Measurements from ENCODE around the gene KCNAB1.

KCNAB1 gene

DNA sequence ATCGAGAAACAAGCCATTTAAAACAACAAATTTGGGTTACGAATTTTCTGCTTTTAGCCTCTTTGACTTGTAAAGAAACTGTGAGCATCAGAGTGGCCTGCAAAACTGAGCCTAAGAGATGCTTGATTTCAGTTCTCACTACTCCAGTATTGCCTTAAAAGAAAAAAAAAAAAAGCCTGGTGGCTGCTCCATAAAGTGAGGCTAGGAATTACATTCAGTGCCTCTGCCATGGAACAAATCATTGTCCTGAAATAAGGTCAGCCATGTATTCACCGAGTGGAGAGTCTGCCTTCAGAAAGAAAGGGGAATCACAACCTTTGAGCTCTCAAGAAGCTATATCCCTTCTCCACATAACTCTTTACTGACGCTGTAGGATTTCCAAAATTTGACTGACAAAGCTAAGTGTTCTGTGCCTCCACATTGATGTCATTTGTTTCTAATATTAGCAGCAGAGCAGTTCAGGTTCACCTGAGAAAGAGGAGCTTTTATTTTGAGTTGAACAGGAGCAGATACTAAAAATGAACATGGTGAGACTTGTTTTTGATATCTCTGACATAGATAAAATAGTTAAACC lies 297.3 kb downstream of the KCNAB1 start:
- DNase-seq: no peak

DNA sequence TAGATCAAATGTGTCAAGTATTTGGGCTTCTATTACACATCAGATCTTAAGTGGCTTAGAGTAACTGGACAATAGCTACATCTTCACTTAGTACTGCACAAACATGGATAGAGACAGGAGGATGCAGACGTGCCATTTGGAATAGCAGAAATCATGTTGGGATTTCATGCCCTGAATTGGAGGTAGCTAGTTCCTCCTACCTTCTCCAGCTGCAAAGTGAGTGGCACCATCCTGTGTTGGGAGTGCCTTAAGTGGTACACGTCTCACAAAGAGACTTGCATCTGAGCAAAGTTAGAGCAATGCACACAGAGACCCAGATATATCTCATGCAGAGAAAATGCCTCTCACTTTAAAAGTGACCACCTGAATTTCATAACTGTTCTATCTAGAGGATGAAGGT lies 298.1 kb downstream of the KCNAB1 start:
- DNase-seq: no peak

DNA sequence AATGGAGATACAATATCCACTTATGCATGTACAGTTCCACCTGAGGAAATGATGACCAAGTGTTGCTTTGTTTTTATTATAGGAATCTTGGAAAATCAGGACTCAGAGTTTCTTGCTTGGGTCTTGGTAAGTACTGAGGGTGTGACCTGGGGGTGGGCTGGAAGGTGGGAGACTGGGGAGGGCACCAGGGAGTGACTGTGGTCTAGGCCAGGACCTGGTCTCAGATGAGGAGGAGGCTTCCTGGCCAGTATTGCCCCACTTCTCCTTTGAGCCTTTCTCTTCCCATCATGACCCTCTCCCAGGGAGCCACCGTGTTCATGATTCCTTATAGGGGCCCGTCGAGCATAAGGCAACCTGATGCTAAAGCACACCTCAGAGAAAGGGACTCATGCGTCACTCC lies 301.2 kb downstream of the KCNAB1 start:
- no peak for DNase-seq

DNA sequence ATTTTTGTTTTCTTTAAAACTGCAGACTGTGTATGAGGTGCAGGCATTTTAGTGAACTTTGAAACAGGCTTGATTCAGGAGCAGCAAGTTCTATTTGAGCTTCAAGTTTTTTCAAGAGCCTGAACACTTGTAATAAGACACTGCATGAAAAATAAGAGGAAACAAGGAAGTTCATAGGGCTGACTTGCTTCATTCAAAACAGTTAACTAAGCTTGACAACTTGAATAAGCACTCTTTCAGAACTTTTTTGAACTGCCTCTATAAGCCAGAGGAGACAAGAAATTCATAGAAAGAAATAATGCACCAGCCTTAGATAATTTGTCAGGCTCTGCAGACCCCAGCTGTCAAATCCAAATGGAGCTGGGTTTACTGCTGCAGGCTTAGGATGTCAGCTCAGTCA lies 304.4 kb downstream of the KCNAB1 start:
- DNase-seq: no peak

DNA sequence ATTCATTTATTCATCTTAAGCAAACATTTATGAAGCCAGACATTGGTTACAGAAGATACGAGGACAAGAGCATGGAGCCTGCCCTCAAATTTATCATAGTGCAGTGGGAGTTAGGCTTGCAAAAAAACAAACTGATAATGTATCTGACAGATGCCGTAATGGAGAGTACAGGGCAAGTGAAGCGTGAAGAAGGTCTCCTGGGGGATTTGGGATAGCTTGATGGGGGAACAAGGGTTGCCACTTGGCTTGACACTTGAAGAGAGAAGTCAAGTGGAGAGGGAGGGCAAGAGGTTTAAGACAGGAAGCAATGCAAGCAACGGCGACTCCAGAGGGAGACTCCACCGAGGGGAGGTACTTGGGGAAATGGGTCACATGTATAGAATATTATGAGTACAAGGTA lies 305.3 kb downstream of the KCNAB1 start:
- no peak for DNase-seq

DNA sequence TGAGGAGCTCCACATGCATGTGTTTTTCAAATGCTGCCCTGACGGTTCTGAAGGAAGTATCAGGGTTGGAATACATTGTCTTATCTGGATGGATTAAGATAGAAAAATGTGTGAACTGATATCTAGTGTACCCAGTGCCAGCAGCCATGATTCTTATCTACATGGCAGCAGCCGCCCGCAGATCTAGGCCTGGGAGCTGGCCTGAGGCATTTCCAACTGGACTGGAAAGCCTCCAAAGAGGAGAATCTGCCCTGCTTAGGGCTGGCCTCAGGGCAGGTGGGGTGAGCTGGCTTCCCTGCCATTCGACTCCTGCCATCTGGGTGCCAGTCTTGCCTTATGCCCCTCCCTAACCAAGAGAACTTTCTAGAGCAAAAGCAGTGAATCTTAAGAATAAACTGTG lies 308.7 kb downstream of the KCNAB1 start:
- DNase-seq: no peak

DNA sequence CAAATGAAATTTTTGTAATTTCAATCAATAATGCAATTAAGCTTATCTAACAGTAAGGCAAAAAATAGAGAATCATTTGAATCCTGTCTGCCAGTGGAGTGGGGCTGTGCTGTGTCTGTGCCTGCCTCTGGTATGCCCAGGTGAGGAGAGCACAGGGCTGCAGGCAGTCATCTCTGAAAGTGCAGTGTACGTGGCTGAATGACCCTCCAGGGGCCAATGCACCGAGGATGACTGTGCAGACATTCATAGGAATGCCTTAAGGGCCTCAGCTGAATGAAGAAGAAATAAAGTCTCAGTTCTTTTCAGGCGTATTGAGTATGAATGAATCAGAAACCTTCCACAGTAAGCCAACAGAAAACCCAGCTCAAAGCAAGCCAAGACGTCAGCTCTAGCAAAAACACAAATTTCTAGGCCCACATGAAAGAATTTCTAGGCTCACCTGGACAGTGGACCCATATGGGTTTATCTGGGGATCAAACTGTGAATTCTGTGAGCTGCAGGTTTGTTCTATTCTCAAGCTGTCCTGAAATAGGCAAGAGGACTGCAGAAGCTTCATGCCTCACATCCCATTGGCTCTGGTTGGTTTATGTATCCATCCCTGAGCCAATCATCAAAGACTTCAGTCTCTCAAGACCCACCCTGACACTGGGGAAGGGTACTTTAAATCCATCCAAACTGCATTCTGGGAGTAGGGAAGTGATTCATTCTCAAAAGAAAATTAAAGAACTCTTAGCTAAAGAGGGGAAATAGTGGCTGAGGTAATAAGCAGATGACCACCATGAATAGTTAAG lies 311.2 kb downstream of the KCNAB1 start:
- no peak for DNase-seq

DNA sequence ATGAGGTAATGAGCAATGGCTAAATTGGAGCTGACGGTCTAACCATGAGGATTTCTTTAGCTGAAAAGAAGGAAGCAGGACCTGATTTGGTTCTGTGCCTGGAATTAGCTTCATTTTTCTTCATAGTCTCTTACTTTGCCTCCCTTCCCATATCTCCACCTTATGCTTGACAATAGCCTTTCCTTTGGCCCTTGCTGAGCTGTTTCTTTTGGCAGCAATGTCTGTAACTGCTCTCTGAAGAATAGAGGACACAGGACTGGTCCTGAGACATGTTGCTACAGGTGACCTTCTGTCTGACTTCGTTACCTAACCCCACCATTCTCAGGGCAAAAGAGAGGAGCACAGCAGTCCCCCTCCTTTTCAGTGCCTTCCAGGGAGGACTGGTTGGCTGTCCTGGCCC lies 312.2 kb downstream of the KCNAB1 start:
- DNase-seq: no peak

DNA sequence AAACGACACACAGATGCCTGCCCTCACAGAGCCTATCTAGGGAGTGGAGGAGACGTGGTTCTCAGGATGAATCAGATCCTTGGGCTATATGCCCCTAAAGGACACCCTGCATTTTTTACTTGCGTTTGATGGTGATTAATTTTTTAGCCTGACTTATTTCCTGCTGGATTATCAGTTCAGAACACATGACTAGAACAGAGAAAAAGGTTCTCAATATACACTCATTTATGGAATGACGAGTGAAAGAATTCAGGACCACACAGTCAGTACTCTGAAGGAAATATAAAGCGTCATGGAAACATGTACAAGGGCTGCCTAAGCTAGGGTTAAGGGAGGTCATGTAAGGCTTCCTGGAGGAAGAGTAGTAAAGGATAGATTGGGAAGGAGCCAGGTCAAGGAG lies 312.8 kb downstream of the KCNAB1 start:
- no peak for DNase-seq

DNA sequence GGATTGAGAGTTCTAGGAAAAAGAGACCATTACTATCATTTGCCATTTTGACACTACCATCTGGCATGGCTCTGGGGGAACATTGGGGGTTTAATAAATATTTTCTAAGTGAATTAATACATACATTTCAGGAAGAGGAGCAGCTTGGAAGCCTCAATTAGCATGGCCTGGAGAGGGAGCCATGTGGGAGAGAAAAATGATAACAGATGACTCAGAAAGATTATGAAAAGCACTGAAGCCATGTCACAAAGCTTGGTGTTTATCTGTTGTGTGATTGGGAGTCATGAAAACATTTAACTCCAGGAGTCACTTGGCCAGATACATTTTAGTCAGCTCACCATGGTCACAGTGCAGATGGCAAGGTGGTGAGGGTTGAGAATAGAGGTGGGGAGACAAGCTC lies 313.5 kb downstream of the KCNAB1 start:
- no peak for DNase-seq

DNA sequence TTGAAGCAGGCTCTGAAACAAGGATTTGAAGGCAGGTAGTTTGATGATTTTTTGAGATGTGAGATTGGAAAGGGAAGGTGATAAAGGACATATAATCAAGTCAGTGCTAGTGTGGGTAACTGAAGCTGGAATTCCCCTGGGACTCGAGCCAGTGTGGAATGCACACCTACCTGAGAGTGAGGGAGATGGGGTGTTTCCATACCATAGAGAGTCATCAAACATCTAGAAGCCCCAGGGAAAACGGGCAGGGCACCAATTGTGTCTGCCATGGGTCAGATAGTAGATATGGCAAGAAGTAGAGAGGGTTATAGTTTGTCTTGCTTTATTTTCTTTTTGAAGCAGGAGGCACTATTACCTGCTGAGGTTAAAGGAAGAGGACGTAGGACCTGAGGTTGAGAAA lies 314.5 kb downstream of the KCNAB1 start:
- no peak for DNase-seq

DNA sequence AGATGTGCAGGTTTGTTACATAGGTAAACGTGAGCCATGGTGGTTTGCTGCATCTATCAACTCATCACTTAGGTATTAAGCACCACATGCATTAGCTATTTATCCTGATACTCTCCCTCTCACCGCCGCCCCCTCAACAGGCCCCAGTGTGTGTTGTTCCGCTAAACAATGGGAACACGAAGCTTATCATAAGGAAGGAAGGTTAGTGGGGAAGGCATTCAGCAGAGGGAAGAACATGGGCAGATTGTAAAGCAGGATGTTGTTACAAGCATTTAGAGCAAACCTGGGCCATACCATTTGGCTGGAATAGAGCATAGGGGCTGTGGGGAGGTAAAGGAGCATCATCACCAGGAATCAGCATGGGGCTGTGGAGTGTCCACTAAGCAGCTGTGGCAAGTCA lies 322.7 kb downstream of the KCNAB1 start:
- DNase-seq: no peak

DNA sequence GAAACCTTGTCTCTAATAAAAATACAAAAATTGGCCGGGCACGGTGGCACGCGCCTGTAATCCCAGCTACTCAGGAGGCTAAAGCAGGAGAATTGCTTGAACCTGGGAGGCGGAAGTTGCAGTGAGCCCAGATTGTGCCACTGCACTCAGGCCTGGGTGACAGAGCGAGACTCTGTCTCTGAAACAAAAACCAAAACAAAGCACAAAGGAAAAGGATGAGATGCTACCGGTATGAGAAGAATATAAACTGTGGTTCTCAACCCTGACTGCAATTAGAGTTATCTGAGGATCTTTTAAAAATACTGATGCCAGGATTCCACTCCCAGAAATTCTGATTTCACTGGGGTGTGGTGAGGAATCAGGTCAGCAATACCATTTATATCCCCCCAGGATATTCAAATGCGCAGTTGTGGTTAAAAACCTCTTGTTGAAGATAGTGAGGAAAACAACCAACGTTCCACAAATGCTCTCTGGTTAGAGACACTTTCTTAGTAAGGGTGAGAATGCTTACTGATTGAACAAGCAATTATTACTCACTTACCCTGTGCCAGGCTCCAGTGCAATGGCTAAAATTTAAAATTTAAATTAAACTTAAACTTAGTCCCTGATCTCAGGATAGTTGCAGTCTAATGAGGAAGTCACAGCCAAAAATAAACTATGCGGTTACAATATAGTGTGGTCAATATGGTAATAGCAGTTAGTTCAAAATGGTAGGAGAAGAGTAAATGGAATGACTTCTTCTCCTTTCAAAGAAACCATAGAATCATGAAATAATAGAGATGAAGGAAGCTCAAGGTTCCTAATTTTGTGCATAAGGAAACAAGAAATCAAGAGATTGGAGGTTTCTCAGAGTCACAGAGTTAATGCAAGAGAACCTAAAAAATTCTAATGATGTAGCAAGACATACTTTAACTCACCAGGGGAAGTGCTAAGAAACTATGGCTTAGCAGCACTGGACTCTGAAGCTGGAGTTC lies 325.0 kb downstream of the KCNAB1 start:
- DNase-seq: no peak

DNA sequence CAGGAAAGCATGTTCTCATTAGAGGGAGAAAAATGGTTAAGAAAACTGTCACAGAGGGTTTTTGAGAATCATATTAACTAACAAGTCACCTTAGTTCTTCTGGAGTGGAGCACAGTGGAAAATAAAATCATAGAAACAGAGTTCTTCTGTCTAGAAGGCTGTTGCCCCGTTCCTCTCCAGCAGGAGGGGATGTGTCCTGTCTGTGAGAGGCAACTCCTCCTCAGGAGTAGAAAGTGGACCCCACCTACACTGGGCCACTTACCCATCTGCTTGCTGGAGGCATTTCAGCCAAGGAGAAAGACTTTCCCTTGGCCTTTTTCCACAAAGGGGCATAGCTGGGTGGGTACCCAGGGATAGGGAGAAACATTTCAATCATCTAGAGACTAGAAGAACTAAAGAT lies 327.9 kb downstream of the KCNAB1 start:
- peak; percentile 19 to 29 for DNase-seq

DNA sequence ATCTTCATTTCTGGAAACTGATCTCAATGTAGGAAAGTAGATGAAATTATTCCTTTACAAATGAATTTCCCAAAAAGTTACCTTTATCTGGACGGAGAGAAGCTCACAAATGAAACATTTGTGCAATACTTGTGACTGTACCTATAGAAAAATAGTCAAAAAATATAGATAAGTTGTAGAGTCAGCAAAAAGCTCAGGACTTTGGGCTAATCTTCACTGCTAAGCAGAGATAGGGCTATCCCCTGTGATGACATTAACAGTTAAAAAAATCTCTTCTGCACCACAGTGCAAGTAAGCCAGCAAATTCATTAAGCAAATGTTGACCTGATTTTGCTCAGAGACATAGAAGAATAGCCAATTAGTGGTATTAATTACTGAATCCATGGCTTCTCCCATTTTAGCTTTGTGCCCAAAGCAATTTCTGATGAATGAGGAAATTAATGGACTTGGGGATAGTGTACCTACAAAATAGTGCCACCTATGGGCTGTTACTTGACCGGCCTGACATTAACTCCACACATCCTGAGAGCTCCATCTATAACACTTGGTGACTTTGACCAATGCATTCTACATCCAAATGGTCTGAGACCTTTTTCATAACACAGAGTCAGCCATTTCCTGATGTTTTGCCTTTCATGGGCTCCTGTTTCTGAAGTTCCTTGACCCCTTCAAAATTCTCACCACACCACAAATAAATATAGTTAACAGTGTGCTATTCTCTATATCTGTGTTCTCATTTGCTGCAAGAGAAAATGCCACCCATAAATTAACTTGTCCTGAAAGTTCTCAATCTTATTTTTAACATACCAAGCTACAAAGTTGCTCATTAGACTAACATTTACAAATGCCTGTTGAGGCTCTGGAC lies 329.6 kb downstream of the KCNAB1 start:
- DNase-seq: no peak

DNA sequence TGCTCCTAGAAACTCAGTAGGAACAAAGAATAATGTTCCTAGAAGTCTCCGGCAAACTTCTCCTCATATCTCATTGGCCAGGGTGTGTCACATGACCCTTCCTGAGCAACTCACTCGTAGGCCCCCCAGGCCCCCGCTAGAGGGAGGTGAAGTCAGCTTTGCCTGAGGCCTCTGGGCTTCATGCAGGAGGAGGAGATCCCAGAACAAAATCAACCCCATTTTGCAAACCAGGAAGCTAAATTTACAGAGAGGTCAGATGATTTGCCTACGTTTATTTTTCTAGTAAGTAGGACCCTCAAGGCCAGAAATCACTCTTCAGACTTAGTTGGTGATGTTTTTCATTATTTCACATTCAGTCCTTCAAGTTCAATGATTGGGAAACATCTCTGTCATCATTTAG lies 335.5 kb downstream of the KCNAB1 start:
- no peak for DNase-seq

DNA sequence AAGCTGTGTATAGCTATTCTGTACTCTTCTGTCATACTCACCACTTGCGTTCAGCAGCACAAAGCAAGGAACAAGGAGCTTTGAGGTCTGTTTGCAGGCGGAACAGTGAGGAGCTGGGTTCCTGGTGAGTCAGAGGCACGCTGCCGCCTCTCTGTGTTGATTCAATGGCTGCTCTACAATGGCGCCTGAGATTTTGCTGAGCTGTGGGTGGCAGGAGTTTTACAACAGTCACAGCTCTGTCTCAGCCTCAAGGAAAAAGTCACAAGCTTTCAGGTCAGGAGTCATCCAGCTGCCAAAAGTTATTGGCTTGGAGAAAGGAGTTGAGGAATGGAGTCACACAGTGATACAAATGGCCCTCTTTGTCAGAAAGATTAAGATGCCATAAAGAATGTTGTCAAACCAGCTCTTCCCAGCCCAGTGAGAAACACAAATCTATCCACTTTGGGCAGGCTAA lies 336.4 kb downstream of the KCNAB1 start:
- no peak for DNase-seq

DNA sequence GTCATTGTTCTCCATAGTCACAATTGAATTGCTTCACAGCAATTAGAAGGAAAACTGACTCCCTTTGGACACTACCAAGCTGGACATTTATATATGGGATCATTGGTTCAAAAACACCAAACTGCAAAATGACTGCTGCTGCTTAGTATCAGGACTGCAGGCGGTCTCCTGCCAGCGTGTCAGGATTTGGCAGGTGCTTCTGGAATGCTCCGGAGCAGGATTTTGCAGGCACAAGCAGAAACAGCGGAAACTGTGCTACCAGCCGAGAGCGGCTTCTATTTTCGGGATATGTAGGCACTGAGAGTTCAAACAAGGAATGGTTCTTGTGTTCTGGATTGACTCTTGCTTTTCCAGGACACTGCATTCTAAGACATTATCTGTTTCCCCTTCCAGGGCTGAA lies 339.1 kb downstream of the KCNAB1 start:
- DNase-seq: no peak

DNA sequence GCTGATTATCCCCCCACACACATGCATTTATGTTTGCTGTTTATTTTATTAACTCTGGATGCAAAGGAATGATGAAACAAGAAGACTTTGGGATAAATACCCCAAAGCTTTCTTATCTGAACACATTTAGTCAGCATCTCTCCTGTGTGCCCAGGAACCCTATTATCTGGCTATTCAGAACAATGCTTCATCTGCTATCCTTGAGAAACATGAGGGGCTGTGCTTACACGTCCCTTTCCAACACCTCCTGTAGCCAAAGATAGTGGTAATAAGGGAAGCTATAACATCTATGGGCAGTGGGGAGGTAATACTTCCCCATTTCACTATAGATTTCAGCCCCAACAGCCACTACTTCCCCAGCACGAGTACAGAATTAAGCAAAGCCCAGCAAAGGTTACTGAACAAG lies 339.8 kb downstream of the KCNAB1 start:
- no peak for DNase-seq

DNA sequence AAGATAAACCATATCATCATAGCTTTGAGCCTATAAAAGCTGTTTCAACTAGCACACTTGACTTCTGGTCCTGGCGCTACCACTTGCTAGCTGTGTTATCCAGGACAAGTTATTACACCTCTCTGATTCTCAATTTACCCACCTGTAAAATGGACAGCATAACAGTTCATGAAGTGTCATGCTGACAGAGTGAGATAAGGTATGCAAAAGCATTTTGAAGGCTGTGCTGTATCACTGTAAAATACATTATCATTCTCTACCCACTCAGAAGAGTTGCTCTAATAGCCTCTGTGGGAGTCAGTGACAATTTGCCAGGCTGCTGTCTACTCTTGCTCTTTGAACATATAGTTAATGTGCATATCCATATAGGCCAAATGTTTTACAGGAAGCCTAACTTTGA lies 341.5 kb downstream of the KCNAB1 start:
- DNase-seq: no peak

DNA sequence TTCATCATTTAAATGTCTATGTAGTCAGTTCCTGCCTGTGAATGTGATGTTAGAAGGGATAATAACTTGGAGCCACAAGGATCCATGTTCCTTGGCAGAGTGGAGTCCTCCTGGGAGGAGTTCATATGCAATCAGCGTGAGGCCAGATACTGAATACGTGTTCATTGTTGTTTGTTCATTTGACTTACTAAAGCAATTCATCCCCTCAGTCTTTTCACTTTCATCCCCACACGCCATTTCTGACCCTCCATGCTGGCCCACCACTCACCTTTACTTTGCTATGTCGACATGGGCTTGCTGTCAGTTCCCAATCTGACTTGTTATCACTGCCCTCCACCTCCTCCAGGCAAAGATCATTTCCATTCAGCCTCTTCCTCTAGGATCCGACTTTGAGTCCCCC lies 342.7 kb downstream of the KCNAB1 start:
- no peak for DNase-seq

DNA sequence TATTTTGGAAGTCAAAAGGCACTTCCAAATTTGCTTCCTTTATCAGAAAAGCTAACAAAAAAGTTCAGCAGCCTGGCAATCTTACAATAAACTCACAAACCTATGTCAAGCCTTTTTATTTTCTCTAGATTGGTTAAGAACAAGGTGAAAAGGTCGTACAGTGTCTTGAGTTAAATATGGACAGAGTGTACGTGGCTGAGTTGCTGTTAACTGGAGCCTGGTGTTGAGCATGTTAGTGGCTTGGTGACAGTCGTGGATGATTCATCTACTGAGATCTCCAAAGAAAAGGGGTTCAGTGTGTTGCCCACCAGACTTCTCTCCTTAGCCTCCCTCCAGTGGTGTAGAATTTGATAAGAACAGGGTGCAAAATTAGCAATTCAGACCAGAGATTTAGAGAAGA lies 344.8 kb downstream of the KCNAB1 start:
- no peak for DNase-seq

DNA sequence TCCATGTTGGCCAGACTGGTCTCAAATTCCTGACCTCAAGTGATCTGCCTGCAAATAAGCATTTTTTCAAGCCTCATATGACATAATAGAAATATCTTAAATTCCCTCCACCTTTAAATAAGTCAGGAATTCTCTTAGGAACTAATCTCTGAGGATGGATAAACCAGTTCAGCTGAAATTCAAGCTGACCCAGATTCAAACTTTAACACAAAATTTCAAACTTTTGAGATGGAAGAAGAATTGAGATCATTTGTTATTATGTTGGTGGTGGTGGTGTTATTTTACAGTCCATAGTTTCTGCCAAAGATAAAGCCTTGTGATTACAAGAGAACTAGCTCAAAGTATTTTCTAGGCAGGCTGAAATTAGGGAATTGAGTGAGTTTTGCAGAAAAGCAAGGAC lies 349.1 kb downstream of the KCNAB1 start:
- DNase-seq: no peak
